ENCODE measurements around the gene TAOK2. TPM values are rescaled to one million over a fixed set of nuclear protein-coding genes. Genes with fewer than 3 reads are reported as not detected.
"Not testable (repeated sequence)": the region's sequence is repeated elsewhere in the genome, so short reads cannot be mapped to it uniquely, and the experiment has no call there.

The TAOK2 gene
- total RNA-seq, 1 experiment from 2014 or later = 39.9 TPM

DNA sequence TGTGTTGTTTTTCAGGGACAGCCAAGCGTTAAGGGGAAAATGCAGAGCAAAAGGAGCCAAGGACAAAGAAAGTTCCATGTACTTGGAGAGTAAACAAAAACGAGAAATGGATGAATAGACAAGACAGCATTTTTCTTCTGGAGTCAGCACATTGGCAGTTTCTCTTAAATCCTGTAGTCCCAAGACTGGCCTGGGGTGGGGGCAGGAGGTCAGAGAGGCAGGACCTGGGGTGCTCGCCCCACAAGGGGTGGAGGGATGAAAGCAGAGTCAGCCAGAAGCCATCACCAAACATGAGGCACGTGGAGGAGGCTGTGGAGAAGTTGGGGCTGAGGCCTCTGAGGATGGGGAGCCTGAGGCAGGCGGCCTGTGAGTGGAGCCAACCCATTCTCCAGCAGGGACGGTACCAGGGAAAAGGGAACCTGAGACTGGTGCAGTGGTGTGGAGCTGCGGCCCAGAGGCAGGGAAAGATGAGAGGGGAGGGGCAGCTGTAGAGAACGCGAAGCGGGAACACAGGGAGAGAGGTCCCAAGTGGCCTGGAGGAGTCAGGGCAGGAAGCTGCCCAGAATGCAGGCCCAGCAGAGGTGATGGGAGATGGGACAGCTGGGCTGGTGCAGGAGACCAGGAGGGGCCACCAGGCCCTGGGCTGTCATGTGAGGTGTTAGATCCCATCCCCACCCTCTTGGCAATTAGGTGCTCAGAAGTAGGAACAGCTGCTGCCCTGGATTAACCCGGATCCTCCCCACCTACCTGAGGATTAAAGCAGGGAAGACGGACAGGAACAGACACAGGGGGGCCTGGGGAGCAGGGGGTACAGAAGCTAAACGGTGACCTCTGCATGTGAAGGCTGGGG lies 54.1 kb downstream of the TAOK2 start:
- H3K27me3 ChIP-seq (ENCODE audit: control insufficient read depth, insufficient read depth, low read length) = peaks cover 14% of the 10 kb centered on the region
- peak; percentile 42 for DNase-seq
- no peaks in the 10 kb centered on the region for H3K36me3 ChIP-seq (replicated peaks; ENCODE audit: control insufficient read depth, insufficient read depth, low read length)
- no peak overlapping the region for H3K4me3 ChIP-seq (ENCODE audit: insufficient read depth, low read depth, low read length)

GRCh38 chr16:30028438-30029076 lies 54.9 kb downstream of the TAOK2 start:
- Histone ChIP-seq H3K4me3 (ENCODE audit: insufficient read depth, low read depth, low read length) (no peak overlapping the region), H3K27me3 (ENCODE audit: control insufficient read depth, insufficient read depth, low read length) (peaks cover 18% of the 10 kb centered on the region), H3K36me3 (replicated peaks; ENCODE audit: control insufficient read depth, insufficient read depth, low read length) (no peaks in the 10 kb centered on the region)
- DNase-seq = peak; percentile 87

GRCh38 chr16:30030011-30030685 lies 56.5 kb downstream of the TAOK2 start:
- Histone ChIP-seq H3K36me3 (replicated peaks; ENCODE audit: control insufficient read depth, insufficient read depth, low read length) (no peaks in the 10 kb centered on the region), H3K4me3 (ENCODE audit: insufficient read depth, low read depth, low read length) (peak overlapping the region; percentile 52), H3K27me3 (ENCODE audit: control insufficient read depth, insufficient read depth, low read length) (peaks cover 19% of the 10 kb centered on the region)
- peak; percentile 58 for DNase-seq

- Histone ChIP-seq H3K27me3 (ENCODE audit: control insufficient read depth, insufficient read depth, low read length) (peaks cover 21% of the 10 kb centered on the region), H3K4me3 (ENCODE audit: insufficient read depth, low read depth, low read length) (peak within 1 kb of the TSS; percentile 52), H3K36me3 (replicated peaks; ENCODE audit: control insufficient read depth, insufficient read depth, low read length) (no peaks in the 10 kb centered on the region)
- DNase-seq = peak; percentile 91
Measured at GRCh38 chr16:30030841-30031413, 57.3 kb downstream of the TAOK2 start, which contains the start of gene TLCD3B. TLCD3B (minus strand) TSS chr16:30031271; CDS start chr16:30030527, 744 bp downstream.

GRCh38 chr16:30031477-30031918 lies 57.8 kb downstream of the TAOK2 start:
- Histone ChIP-seq H3K4me3 (ENCODE audit: insufficient read depth, low read depth, low read length) (peak overlapping the region; percentile 52), H3K36me3 (replicated peaks; ENCODE audit: control insufficient read depth, insufficient read depth, low read length) (no peaks in the 10 kb centered on the region), H3K27me3 (ENCODE audit: control insufficient read depth, insufficient read depth, low read length) (peaks cover 21% of the 10 kb centered on the region)
- peak; percentile 60 for DNase-seq

DNA sequence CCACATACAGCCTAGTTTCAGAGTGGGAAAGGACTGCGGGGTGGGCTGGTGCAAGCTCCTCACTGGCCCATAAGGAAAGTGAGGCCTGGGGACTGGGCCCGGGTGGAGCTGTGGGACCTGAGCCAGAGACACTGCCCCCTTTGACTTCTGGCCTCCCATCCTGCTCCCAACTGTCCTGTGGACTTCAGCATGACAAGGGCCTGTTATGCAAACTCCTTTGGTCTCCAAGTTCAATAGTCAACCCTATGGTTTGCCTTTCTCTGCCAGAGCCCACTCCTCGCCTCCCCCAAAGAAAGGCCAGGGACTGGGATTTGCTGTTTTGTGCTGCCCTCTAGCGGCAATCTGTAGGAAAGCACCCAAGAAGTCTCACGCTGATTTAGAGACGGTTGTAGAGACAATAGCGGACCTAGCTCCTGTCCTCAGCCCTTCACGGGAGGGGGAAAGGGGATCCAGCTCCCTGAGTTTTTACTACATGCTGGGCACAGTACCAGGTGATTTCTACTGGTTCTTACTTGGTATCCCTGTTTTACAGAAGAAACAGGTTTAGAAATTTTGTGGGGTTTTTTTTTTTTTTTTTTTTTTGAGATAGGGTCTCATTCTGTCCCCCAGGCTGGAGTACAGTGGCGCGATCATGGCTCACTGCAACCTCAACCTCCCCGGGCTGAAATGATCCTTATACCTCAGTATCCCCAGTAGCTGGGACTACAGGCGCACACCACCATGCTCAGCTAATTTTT lies 58.6 kb downstream of the TAOK2 start:
- Histone ChIP-seq H3K36me3 (replicated peaks; ENCODE audit: control insufficient read depth, insufficient read depth, low read length) (no peaks in the 10 kb centered on the region), H3K27me3 (ENCODE audit: control insufficient read depth, insufficient read depth, low read length) (peaks cover 21% of the 10 kb centered on the region), H3K4me3 (ENCODE audit: insufficient read depth, low read depth, low read length) (no peak overlapping the region)
- DNase-seq = peak; percentile 90

DNA sequence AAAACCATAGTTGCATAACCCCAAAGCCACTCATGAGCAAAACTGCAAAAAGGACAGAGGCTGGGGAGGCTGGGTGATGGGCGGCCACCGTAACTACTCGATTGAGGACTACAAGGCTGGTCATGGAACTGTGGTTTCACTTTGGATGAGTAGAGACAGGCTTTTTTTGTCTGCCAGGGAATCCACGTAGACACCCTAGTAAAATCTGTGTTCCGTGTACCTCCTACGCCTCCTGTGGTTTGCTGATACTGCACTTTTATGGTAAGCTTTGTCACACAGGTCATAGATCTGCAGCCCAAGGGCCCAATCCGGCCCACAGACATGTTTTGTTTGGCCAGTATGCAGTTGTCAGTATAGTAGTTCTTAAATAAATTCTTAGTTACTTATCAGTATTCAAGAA lies 59.6 kb downstream of the TAOK2 start:
- peaks cover 21% of the 10 kb centered on the region for H3K27me3 ChIP-seq (ENCODE audit: control insufficient read depth, insufficient read depth, low read length)
- DNase-seq = no peak
- H3K4me3 ChIP-seq (ENCODE audit: insufficient read depth, low read depth, low read length) = no peak overlapping the region
- H3K36me3 ChIP-seq (replicated peaks; ENCODE audit: control insufficient read depth, insufficient read depth, low read length) = no peaks in the 10 kb centered on the region

GRCh38 chr16:30040221-30040620 lies 66.6 kb downstream of the TAOK2 start:
- no peak overlapping the region for H3K4me3 ChIP-seq (ENCODE audit: insufficient read depth, low read depth, low read length)
- H3K27me3 ChIP-seq (ENCODE audit: control insufficient read depth, insufficient read depth, low read length) = peaks cover 1% of the 10 kb centered on the region
- DNase-seq = no peak
- H3K36me3 ChIP-seq (replicated peaks; ENCODE audit: control insufficient read depth, insufficient read depth, low read length) = no peaks in the 10 kb centered on the region

GRCh38 chr16:30040690-30041089 lies 67.0 kb downstream of the TAOK2 start:
- not testable (repeated sequence) for H3K36me3 ChIP-seq (replicated peaks; ENCODE audit: control insufficient read depth, insufficient read depth, low read length); DNase-seq; H3K4me3 ChIP-seq (ENCODE audit: insufficient read depth, low read depth, low read length); H3K27me3 ChIP-seq (ENCODE audit: control insufficient read depth, insufficient read depth, low read length)

GRCh38 chr16:30041841-30042240 lies 68.2 kb downstream of the TAOK2 start:
- Histone ChIP-seq H3K4me3 (ENCODE audit: insufficient read depth, low read depth, low read length) (no peak overlapping the region), H3K27me3 (ENCODE audit: control insufficient read depth, insufficient read depth, low read length) (no peaks in the 10 kb centered on the region; the same call in 1 of the 2 replicates), H3K36me3 (replicated peaks; ENCODE audit: control insufficient read depth, insufficient read depth, low read length) (no peaks in the 10 kb centered on the region)
- peak; percentile 25 for DNase-seq

Other genes with a start within 250 kb of the TAOK2 start
- not detected in 2 replicates for gene C16orf54, start 227.9 kb upstream of the TAOK2 start, total RNA-seq (2014; rRNA removed; shearing (Covaris generic))
- gene ZG16, start 195.6 kb upstream of the TAOK2 start, total RNA-seq (2014; rRNA removed; shearing (Covaris generic)) = not detected in 2 replicates
- gene KIF22, start 183.1 kb upstream of the TAOK2 start, total RNA-seq (2014; rRNA removed; shearing (Covaris generic)) = 202 and 205 TPM in 2 replicates
- gene MAZ, start 167.3 kb upstream of the TAOK2 start, total RNA-seq (2014; rRNA removed; shearing (Covaris generic)) = 496 and 509 TPM in 2 replicates
- 1.8 and 5.6 TPM in 2 replicates for gene PRRT2, start 161.7 kb upstream of the TAOK2 start, total RNA-seq (2014; rRNA removed; shearing (Covaris generic))
- gene PAGR1, start 157.7 kb upstream of the TAOK2 start, total RNA-seq (2014; rRNA removed; shearing (Covaris generic)) = 62.1 and 67.1 TPM in 2 replicates
- gene MVP, start 153.4 kb upstream of the TAOK2 start, total RNA-seq (2014; rRNA removed; shearing (Covaris generic)) = 7.0 and 22.0 TPM in 2 replicates
- gene CDIPT, start 110.6 kb upstream of the TAOK2 start, total RNA-seq (2014; rRNA removed; shearing (Covaris generic)) = 91.3 and 97.6 TPM in 2 replicates
- 47.3 and 59.0 TPM in 2 replicates for gene SEZ6L2, start 74.3 kb upstream of the TAOK2 start, total RNA-seq (2014; rRNA removed; shearing (Covaris generic))
- gene ASPHD1, start 73.4 kb upstream of the TAOK2 start, total RNA-seq (2014; rRNA removed; shearing (Covaris generic)) = 24.4 and 24.6 TPM in 2 replicates
- gene KCTD13, start 47.6 kb upstream of the TAOK2 start, total RNA-seq (2014; rRNA removed; shearing (Covaris generic)) = 8.3 and 9.1 TPM in 2 replicates
- 88.0 and 97.6 TPM in 2 replicates for gene TMEM219, start 11.8 kb upstream of the TAOK2 start, total RNA-seq (2014; rRNA removed; shearing (Covaris generic))
- 19.0 and 20.5 TPM in 2 replicates for gene HIRIP3, start 21.7 kb downstream of the TAOK2 start, total RNA-seq (2014; rRNA removed; shearing (Covaris generic))
- 58.7 and 91.9 TPM in 2 replicates for gene INO80E, start 22.4 kb downstream of the TAOK2 start, total RNA-seq (2014; rRNA removed; shearing (Covaris generic))
- gene DOC2A, start 37.2 kb downstream of the TAOK2 start, total RNA-seq (2014; rRNA removed; shearing (Covaris generic)) = 4.1 and 5.3 TPM in 2 replicates
- not detected in 2 replicates for gene C16orf92, start 49.3 kb downstream of the TAOK2 start, total RNA-seq (2014; rRNA removed; shearing (Covaris generic))
- gene TLCD3B, start 57.4 kb downstream of the TAOK2 start, total RNA-seq (2014; rRNA removed; shearing (Covaris generic)) = 3.0 and 5.5 TPM in 2 replicates
- 1,524 and 1,553 TPM in 2 replicates for gene ALDOA, start 91.9 kb downstream of the TAOK2 start, total RNA-seq (2014; rRNA removed; shearing (Covaris generic))
- gene PPP4C, start 102.1 kb downstream of the TAOK2 start, total RNA-seq (2014; rRNA removed; shearing (Covaris generic)) = 201 and 256 TPM in 2 replicates
- 2.9 and 4.6 TPM in 2 replicates for gene TBX6, start 118.1 kb downstream of the TAOK2 start, total RNA-seq (2014; rRNA removed; shearing (Covaris generic))
- gene YPEL3, start 122.3 kb downstream of the TAOK2 start, total RNA-seq (2014; rRNA removed; shearing (Covaris generic)) = 22.8 and 26.9 TPM in 2 replicates
- gene GDPD3, start 139.7 kb downstream of the TAOK2 start, total RNA-seq (2014; rRNA removed; shearing (Covaris generic)) = 0.31 and 1.8 TPM in 2 replicates
- gene MAPK3, start 149.4 kb downstream of the TAOK2 start, total RNA-seq (2014; rRNA removed; shearing (Covaris generic)) = 35.0 and 37.2 TPM in 2 replicates
- gene CORO1A, start 209.7 kb downstream of the TAOK2 start, total RNA-seq (2014; rRNA removed; shearing (Covaris generic)) = 5.8 and 5.9 TPM in 2 replicates
- 31.2 and 63.1 TPM in 2 replicates for gene BOLA2B, start 219.8 kb downstream of the TAOK2 start, total RNA-seq (2014; rRNA removed; shearing (Covaris generic))
- gene SLX1A, start 220.0 kb downstream of the TAOK2 start, total RNA-seq (2014; rRNA removed; shearing (Covaris generic)) = 81.0 and 83.6 TPM in 2 replicates
- 4.2 and 6.5 TPM in 2 replicates for gene SULT1A3, start 225.4 kb downstream of the TAOK2 start, total RNA-seq (2014; rRNA removed; shearing (Covaris generic))

Measured in H7 (cell line).